IMR-90 (cell line): ENCODE measurements around the gene SLC38A5.

Source experiments
- CEBPB ChIP-seq: IDR thresholded peaks from 2 replicates; pipeline ENCODE4 v1.6.1; 2012; ENCODE audit warnings: low read depth, low read length, improper control_type of control experiment
- MAZ ChIP-seq: IDR thresholded peaks from 2 replicates; pipeline ENCODE4 v1.6.1; 2012; ENCODE audit warnings: low read depth, mild to moderate bottlenecking, low read length, improper control_type of control experiment, moderate library complexity, borderline replicate concordance
- MXI1 ChIP-seq: IDR thresholded peaks from 2 replicates; pipeline ENCODE4 v1.6.1; 2012; ENCODE audit warnings: low read depth, mild to moderate bottlenecking, low read length, moderate library complexity, borderline replicate concordance
- POLR2A ChIP-seq: IDR thresholded peaks from 2 replicates; pipeline ENCODE4 v1.6.1; 2012; ENCODE audit warnings: mild to moderate bottlenecking, low read depth, low read length
- RCOR1 ChIP-seq: IDR thresholded peaks from 2 replicates; pipeline ENCODE4 v1.6.1; 2012; ENCODE audit warnings: mild to moderate bottlenecking, low read length, improper control_type of control experiment; ENCODE audit not compliant: insufficient replicate concordance
- TF ChIP-seq, protein P1 (sequence below): conservative IDR thresholded peaks from 2 replicates; pipeline ENCODE4 v1.5.1; 2012; ENCODE audit warnings: mild to moderate bottlenecking, low read depth, low read length, improper control_type of control experiment

- no peak for TF ChIP-seq POLR2A
- TF ChIP-seq, protein P1, sequence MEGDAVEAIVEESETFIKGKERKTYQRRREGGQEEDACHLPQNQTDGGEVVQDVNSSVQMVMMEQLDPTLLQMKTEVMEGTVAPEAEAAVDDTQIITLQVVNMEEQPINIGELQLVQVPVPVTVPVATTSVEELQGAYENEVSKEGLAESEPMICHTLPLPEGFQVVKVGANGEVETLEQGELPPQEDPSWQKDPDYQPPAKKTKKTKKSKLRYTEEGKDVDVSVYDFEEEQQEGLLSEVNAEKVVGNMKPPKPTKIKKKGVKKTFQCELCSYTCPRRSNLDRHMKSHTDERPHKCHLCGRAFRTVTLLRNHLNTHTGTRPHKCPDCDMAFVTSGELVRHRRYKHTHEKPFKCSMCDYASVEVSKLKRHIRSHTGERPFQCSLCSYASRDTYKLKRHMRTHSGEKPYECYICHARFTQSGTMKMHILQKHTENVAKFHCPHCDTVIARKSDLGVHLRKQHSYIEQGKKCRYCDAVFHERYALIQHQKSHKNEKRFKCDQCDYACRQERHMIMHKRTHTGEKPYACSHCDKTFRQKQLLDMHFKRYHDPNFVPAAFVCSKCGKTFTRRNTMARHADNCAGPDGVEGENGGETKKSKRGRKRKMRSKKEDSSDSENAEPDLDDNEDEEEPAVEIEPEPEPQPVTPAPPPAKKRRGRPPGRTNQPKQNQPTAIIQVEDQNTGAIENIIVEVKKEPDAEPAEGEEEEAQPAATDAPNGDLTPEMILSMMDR, result peak; percentile 26
- TF ChIP-seq RCOR1, result no peak
- no peak for TF ChIP-seq MXI1
- no peak for TF ChIP-seq MAZ
- TF ChIP-seq CEBPB, result no peak
Observed at GRCh38 chrX:48474127-48474526, 4.1 kb upstream of the SLC38A5 start.
